PC-9 (cell line): ENCODE results near the gene NTM. TPM values are rescaled to one million over a fixed set of nuclear protein-coding genes. Genes with fewer than 3 reads are reported as not detected.

Experiments
- BruUV-seq: library from RNA; stranded (reverse); fragments of 400-500 nt; replicated peaks from 2 replicates; lab custom pipeline; 2021; lab: Mats Ljungman, UMichigan
- CTCF ChIA-PET: fragments of 300-600 bp; sonication (Branson Sonifier 250); formaldehyde crosslinking; loops from one replicate; lab custom pipeline; 2022; ENCODE audit warnings: antibody characterized with exemption; lab: Charles Lee
- POLR2A ChIA-PET: fragments of 300-600 bp; sonication (Branson Sonifier 250); formaldehyde crosslinking; loops from one replicate; lab custom pipeline; 2022; ENCODE audit warnings: antibody characterized with exemption; ENCODE audit not compliant: unreplicated experiment; lab: Charles Lee
- DNase-seq, 2 experiments: peaks; one replicate each; pipeline versions ENCODE4 v3.0.0 to v3.0.0-alpha.2; 2015 to 2022; ENCODE audit warnings: mixed read lengths in 1 of 2
- H2AFZ ChIP-seq: fragments of 200-600 bp; sonication (generic); 2 replicates; pipeline ENCODE4 v1.8.1; 2017; ENCODE audit warnings: antibody characterized with exemption
- H3F3A ChIP-seq: fragments of 200-600 bp; sonication (generic); 2 replicates; pipeline ENCODE4 v1.8.1; 2017; ENCODE audit warnings: antibody characterized with exemption, mild to moderate bottlenecking, low read depth; ENCODE audit not compliant: insufficient read depth
- H3K27ac ChIP-seq: fragments of 200-600 bp; sonication (generic); 2 replicates; pipeline ENCODE4 v1.6.1; 2016; ENCODE audit warnings: mixed run types
- H3K27me3 ChIP-seq: fragments of 200-600 bp; sonication (generic); 2 replicates; pipeline ENCODE4 v1.6.1; 2016; ENCODE audit warnings: low read depth, mixed run types; ENCODE audit not compliant: insufficient read depth
- H3K36me3 ChIP-seq: fragments of 200-600 bp; sonication (generic); 2 replicates; pipeline ENCODE4 v1.6.1; 2016; ENCODE audit warnings: low read depth, mixed run types
- H3K4me1 ChIP-seq: fragments of 200-600 bp; sonication (generic); replicated peaks from 2 replicates; pipeline ENCODE4 v1.6.1; 2016; ENCODE audit warnings: mixed run types; ENCODE audit not compliant: insufficient read depth
- H3K4me2 ChIP-seq: fragments of 200-600 bp; sonication (generic); 2 replicates; pipeline ENCODE4 v1.6.1; 2017; ENCODE audit warnings: mixed run types
- H3K4me3 ChIP-seq: fragments of 200-600 bp; sonication (generic); 2 replicates; pipeline ENCODE4 v1.6.1; 2016; ENCODE audit warnings: mixed run types
- H3K79me2 ChIP-seq: fragments of 200-600 bp; sonication (generic); 2 replicates; pipeline ENCODE4 v1.6.1; 2017; ENCODE audit warnings: low read depth, mixed run types
- H3K9me2 ChIP-seq: fragments of 200-600 bp; sonication (generic); 2 replicates; pipeline ENCODE4 v1.8.1; 2017; ENCODE audit warnings: mild to moderate bottlenecking; ENCODE audit not compliant: insufficient read depth
- H3K9me3 ChIP-seq: fragments of 200-600 bp; sonication (generic); 2 replicates; pipeline ENCODE4 v1.8.1; 2016; ENCODE audit warnings: low read depth; ENCODE audit not compliant: insufficient read depth
- H4K20me1 ChIP-seq: fragments of 200-600 bp; sonication (generic); 2 replicates; pipeline ENCODE4 v1.8.1; 2017; ENCODE audit not compliant: insufficient read depth
- CTCF ChIP-seq: fragments of 200-600 bp; sonication (generic); conservative IDR thresholded peaks from 2 replicates; pipeline ENCODE4 v1.6.1; 2017; ENCODE audit warnings: mixed run types, antibody characterized with exemption, mild to moderate bottlenecking, moderate library complexity
- EZH2 ChIP-seq: fragments of 200-600 bp; sonication (generic); IDR thresholded peaks from 2 replicates; pipeline ENCODE4 v1.8.0; 2017; ENCODE audit warnings: antibody characterized with exemption, low read depth
- intact Hi-C: fragments of 100-400 bp; cut with micrococcal nuclease; formaldehyde crosslinking; loops from one replicate; pipeline ENCODE4 v1.10.0; 2022; ENCODE audit not compliant: unreplicated experiment
- total RNA-seq: library from RNA; stranded (reverse); gene quantifications from 2 replicates; pipeline ENCODE4 v1.2.3, GENCODE V29; 2021

The NTM gene
- total RNA-seq, 1 experiment from 2014 or later = not detected

GRCh38 chr11:131792243-131792642 lies 421.8 kb downstream of the NTM start:
- POLR2A ChIA-PET = no interaction called here
- Histone ChIP-seq H2AFZ (no peak overlapping the region), H3K4me1 (no peaks in the 10 kb centered on the region), H3K36me3 (no peaks in the 10 kb centered on the region), H3F3A (no peaks in the 10 kb centered on the region), H3K4me3 (no peak overlapping the region), H3K9me2 (no peaks in the 10 kb centered on the region), H3K27ac (no peak overlapping the region), H3K4me2 (no peak overlapping the region), H3K79me2 (no peaks in the 10 kb centered on the region), H3K27me3 (peaks cover 44% of the 10 kb centered on the region), H4K20me1 (no peaks in the 10 kb centered on the region; the same call in 1 of the 2 replicates), H3K9me3 (no peaks in the 10 kb centered on the region)
- no peak for TF ChIP-seq CTCF
- no peak for TF ChIP-seq EZH2
- no peak for DNase-seq
- CTCF ChIA-PET = no interaction called here
- intact Hi-C loops = no loop called here
- BruUV-seq = no TSS peak

- no peak for DNase-seq
- H4K20me1 ChIP-seq = no peaks in the 10 kb centered on the region; the same call in 1 of the 2 replicates
- POLR2A ChIA-PET = no interaction called here
- BruUV-seq = no TSS peak
- H2AFZ ChIP-seq = no peak overlapping the region
- CTCF ChIA-PET = no interaction called here
- H3K4me1 ChIP-seq = no peaks in the 10 kb centered on the region
- H3K79me2 ChIP-seq = no peaks in the 10 kb centered on the region
- H3K27ac ChIP-seq = no peak overlapping the region
- H3K9me2 ChIP-seq = no peaks in the 10 kb centered on the region
- H3K4me2 ChIP-seq = no peak overlapping the region
- no peaks in the 10 kb centered on the region for H3K9me3 ChIP-seq
- H3K27me3 ChIP-seq = peaks cover 40% of the 10 kb centered on the region
- H3K4me3 ChIP-seq = no peak overlapping the region
- H3K36me3 ChIP-seq = no peaks in the 10 kb centered on the region
- intact Hi-C loops = no loop called here
- no peak for TF ChIP-seq EZH2
- TF ChIP-seq CTCF = no peak
- H3F3A ChIP-seq = no peaks in the 10 kb centered on the region
Observed at GRCh38 chr11:131796089-131796488, 425.7 kb downstream of the NTM start.

- H3K27me3 ChIP-seq = peaks cover 36% of the 10 kb centered on the region
- intact Hi-C loops = no loop called here
- no peaks in the 10 kb centered on the region for H3K9me3 ChIP-seq
- no peak for TF ChIP-seq CTCF
- TF ChIP-seq EZH2 = no peak
- H3K36me3 ChIP-seq = no peaks in the 10 kb centered on the region
- no peak overlapping the region for H3K4me3 ChIP-seq
- H3K27ac ChIP-seq = no peak overlapping the region
- no peaks in the 10 kb centered on the region for H3K9me2 ChIP-seq
- ChIA-PET CTCF (no interaction called here), POLR2A (no interaction called here)
- BruUV-seq = no TSS peak
- H2AFZ ChIP-seq = no peak overlapping the region
- no peaks in the 10 kb centered on the region for H3K4me1 ChIP-seq
- no peaks in the 10 kb centered on the region; the same call in 1 of the 2 replicates for H4K20me1 ChIP-seq
- H3K79me2 ChIP-seq = no peaks in the 10 kb centered on the region
- H3K4me2 ChIP-seq = no peak overlapping the region
- H3F3A ChIP-seq = no peaks in the 10 kb centered on the region
- no peak for DNase-seq
Observed at GRCh38 chr11:131796541-131796940, 426.1 kb downstream of the NTM start.
